ENCODE measurements around the gene ALMS1. TPM values are rescaled to one million over a fixed set of nuclear protein-coding genes. Genes with fewer than 3 reads are reported as not detected.
"Not testable (repeated sequence)": the region's sequence is repeated elsewhere in the genome, so short reads cannot be mapped to it uniquely, and the experiment has no call there.

The ALMS1 gene
- total and polyA plus RNA-seq, 4 donors, result 7.2 to 58.0 (median 20.5) TPM

GRCh38 chr2:73489053-73489452, 103.4 kb downstream of the ALMS1 start:
- no peak overlapping the region for H3K4me3 ChIP-seq
- ATAC-seq (ENCODE audit: insufficient read depth, low FRiP score) (no peak), DNase-seq (no peak)
- H3K36me3 ChIP-seq (ENCODE audit: control insufficient read depth in 4 of 4, insufficient read depth in 4 of 4, low read length in 4 of 4), result peaks cover 14 to 24% (median 18%) of the 10 kb centered on the region in 4 donors
- peaks cover 0 to 3% (median 0%) of the 10 kb centered on the region in 5 donors for H3K4me1 ChIP-seq (ENCODE audit: control insufficient read depth in 5 of 5, insufficient read depth in 5 of 5, low read length in 5 of 5)
- no peaks in the 10 kb centered on the region for H3K27me3 ChIP-seq (ENCODE audit: control insufficient read depth in 3 of 3, insufficient read depth in 3 of 3, low read length in 2 of 3)
- H3K9ac ChIP-seq (ENCODE audit: insufficient read depth in 1 of 2, low read length in 2 of 2), result no peak overlapping the region
- H3K9me3 ChIP-seq (ENCODE audit: control insufficient read depth in 4 of 4, insufficient read depth in 3 of 4, low read length in 3 of 4), result peaks cover 0 to 3% (median 0%) of the 10 kb centered on the region in 4 donors
- H3K27ac ChIP-seq (ENCODE audit: low read depth in 1 of 2, low read length in 1 of 2), result no peak overlapping the region
- no peak for TF ChIP-seq CTCF (IDR thresholded peaks at IDR 0.05; ENCODE audit: control extremely low read depth, extremely low read depth)

- Histone ChIP-seq H3K27me3 (ENCODE audit: control insufficient read depth in 3 of 3, insufficient read depth in 3 of 3, low read length in 2 of 3) (no peaks in the 10 kb centered on the region), H3K36me3 (ENCODE audit: control insufficient read depth in 4 of 4, insufficient read depth in 4 of 4, low read length in 4 of 4) (peaks cover 1 to 17% (median 16%) of the 10 kb centered on the region in 4 donors), H3K9ac (ENCODE audit: insufficient read depth in 1 of 2, low read length in 2 of 2) (no peak overlapping the region), H3K4me1 (ENCODE audit: control insufficient read depth in 5 of 5, insufficient read depth in 5 of 5, low read length in 5 of 5) (no peaks in the 10 kb centered on the region), H3K4me3 (no peak overlapping the region), H3K9me3 (ENCODE audit: control insufficient read depth in 4 of 4, insufficient read depth in 3 of 4, low read length in 3 of 4) (no peaks in the 10 kb centered on the region), H3K27ac (ENCODE audit: low read depth in 1 of 2, low read length in 1 of 2) (no peak overlapping the region)
- ATAC-seq (ENCODE audit: insufficient read depth, low FRiP score) (no peak), DNase-seq (no peak)
- WGBS, 2 donors, result 93 to 95% methylated on average over 2 of the region's 2 CpGs
- TF ChIP-seq CTCF (IDR thresholded peaks at IDR 0.05; ENCODE audit: control extremely low read depth, extremely low read depth), result no peak
These were observed 108.4 kb downstream of the ALMS1 start for GRCh38 chr2:73494031-73494430.

GRCh38 chr2:73503992-73504570, 118.4 kb downstream of the ALMS1 start:
- WGBS, 2 donors, result 87 to 95% methylated on average over 2 of the region's 2 CpGs
- TF ChIP-seq CTCF (IDR thresholded peaks at IDR 0.05; ENCODE audit: control extremely low read depth, extremely low read depth), result no peak

GRCh38 chr2:73504850-73505249, 119.2 kb downstream of the ALMS1 start:
- H3K4me3 ChIP-seq; ATAC-seq (ENCODE audit: insufficient read depth, low FRiP score); H3K27me3 ChIP-seq (ENCODE audit: control insufficient read depth in 3 of 3, insufficient read depth in 3 of 3, low read length in 2 of 3); H3K9ac ChIP-seq (ENCODE audit: insufficient read depth in 1 of 2, low read length in 2 of 2); DNase-seq; H3K27ac ChIP-seq (ENCODE audit: low read depth in 1 of 2, low read length in 1 of 2); H3K4me1 ChIP-seq (ENCODE audit: control insufficient read depth in 5 of 5, insufficient read depth in 5 of 5, low read length in 5 of 5); H3K9me3 ChIP-seq (ENCODE audit: control insufficient read depth in 4 of 4, insufficient read depth in 3 of 4, low read length in 3 of 4); H3K36me3 ChIP-seq (ENCODE audit: control insufficient read depth in 4 of 4, insufficient read depth in 4 of 4, low read length in 4 of 4): not testable (repeated sequence)
- WGBS, 2 donors, result 95 to 100% methylated on average over 2 of the region's 2 CpGs

More at GRCh38 chr2:73503992-73504570, 118.4 kb downstream of the ALMS1 start:
- H3K9ac ChIP-seq (ENCODE audit: insufficient read depth in 1 of 2, low read length in 2 of 2), result no peak overlapping the region
- peaks cover 0 to 4% (median 0%) of the 10 kb centered on the region in 4 donors for H3K9me3 ChIP-seq (ENCODE audit: control insufficient read depth in 4 of 4, insufficient read depth in 3 of 4, low read length in 3 of 4)
- no peak overlapping the region for H3K4me3 ChIP-seq
- no peak for ATAC-seq (ENCODE audit: insufficient read depth, low FRiP score)
- no peaks in the 10 kb centered on the region for H3K4me1 ChIP-seq (ENCODE audit: control insufficient read depth in 5 of 5, insufficient read depth in 5 of 5, low read length in 5 of 5)
- no peaks in the 10 kb centered on the region for H3K27me3 ChIP-seq (ENCODE audit: control insufficient read depth in 3 of 3, insufficient read depth in 3 of 3, low read length in 2 of 3)
- no peak overlapping the region for H3K27ac ChIP-seq (ENCODE audit: low read depth in 1 of 2, low read length in 1 of 2)
- DNase-seq, result no peak
- peaks cover 0 to 5% (median 0%) of the 10 kb centered on the region in 4 donors for H3K36me3 ChIP-seq (ENCODE audit: control insufficient read depth in 4 of 4, insufficient read depth in 4 of 4, low read length in 4 of 4)

GRCh38 chr2:73510470-73510869, 124.8 kb downstream of the ALMS1 start:
- H3K27ac ChIP-seq (ENCODE audit: low read depth in 1 of 2, low read length in 1 of 2); ATAC-seq (ENCODE audit: insufficient read depth, low FRiP score); H3K4me3 ChIP-seq; DNase-seq; H3K27me3 ChIP-seq (ENCODE audit: control insufficient read depth in 3 of 3, insufficient read depth in 3 of 3, low read length in 2 of 3); H3K4me1 ChIP-seq (ENCODE audit: control insufficient read depth in 5 of 5, insufficient read depth in 5 of 5, low read length in 5 of 5); H3K9ac ChIP-seq (ENCODE audit: insufficient read depth in 1 of 2, low read length in 2 of 2): not testable (repeated sequence)
- H3K36me3 ChIP-seq (ENCODE audit: control insufficient read depth in 4 of 4, insufficient read depth in 4 of 4, low read length in 4 of 4), result peaks cover 0 to 12% (median 4%) of the 10 kb centered on the region in 4 donors
- peaks cover 0 to 14% (median 4%) of the 10 kb centered on the region in 4 donors for H3K9me3 ChIP-seq (ENCODE audit: control insufficient read depth in 4 of 4, insufficient read depth in 3 of 4, low read length in 3 of 4)
- 92 to 93% methylated on average over 5 of the region's 5 CpGs for WGBS, 2 donors
